H1 (cell line): ENCODE measurements around the gene SIRT7. TPM values are rescaled to one million over a fixed set of nuclear protein-coding genes. Genes with fewer than 3 reads are reported as not detected.

Experiments
- ASH2L ChIP-seq: fragments of 200-600, 300-600 bp; sonication (generic); IDR thresholded peaks from one replicate; pipeline ENCODE4 v1.7.1; 2017; ENCODE audit warnings: low read length
- BACH1 ChIP-seq: IDR thresholded peaks from 2 replicates; pipeline ENCODE4 v1.6.1; 2012; ENCODE audit warnings: low read length, improper control_type of control experiment
- BCL11A ChIP-seq, 2 experiments: IDR thresholded peaks; one replicate each; pipeline ENCODE4 v1.6.1; 2011; ENCODE audit warnings: low read depth in 2 of 2, low read length in 2 of 2, mild to moderate bottlenecking in 2 of 2
- BRCA1 ChIP-seq: IDR thresholded peaks from 2 replicates; pipeline ENCODE4 v1.6.1; 2012; ENCODE audit warnings: low read depth, low read length, improper control_type of control experiment
- CEBPB ChIP-seq: IDR thresholded peaks from 2 replicates; pipeline ENCODE4 v1.6.1; 2012; ENCODE audit warnings: low read depth, low read length
- CHD1 ChIP-seq: IDR thresholded peaks from 2 replicates; pipeline ENCODE4 v1.6.1; 2012; ENCODE audit warnings: low read depth, low read length, improper control_type of control experiment
- CREB1 ChIP-seq: IDR thresholded peaks from 2 replicates; pipeline ENCODE4 v1.6.1; 2012; ENCODE audit warnings: inconsistent platforms
- EGR1 ChIP-seq: IDR thresholded peaks from 2 replicates; pipeline ENCODE4 v1.6.1; 2011; ENCODE audit warnings: low read depth, low read length, borderline replicate concordance
- GABPA ChIP-seq: IDR thresholded peaks from 2 replicates; pipeline ENCODE4 v1.6.1; 2011; ENCODE audit warnings: mild to moderate bottlenecking, low read length, moderate library complexity, borderline replicate concordance; ENCODE audit not compliant: insufficient read depth
- HDAC2 ChIP-seq, 2 experiments: fragments of 300-600 bp in 1 of 2; sonication (generic) in 1 of 2; IDR thresholded peaks; 2 replicates each; pipeline ENCODE4 v1.6.1; 2011 to 2012; ENCODE audit warnings: low read depth in 2 of 2, low read length in 2 of 2, mild to moderate bottlenecking in 2 of 2, moderate library complexity in 2 of 2, borderline replicate concordance in 1 of 2, inconsistent platforms in 1 of 2
- JUND ChIP-seq: IDR thresholded peaks from 2 replicates; pipeline ENCODE4 v1.6.1; 2011; ENCODE audit warnings: mild to moderate bottlenecking, improper control_type of control experiment, low read length
- KDM5A ChIP-seq: fragments of 200-600 bp; IDR thresholded peaks from 2 replicates; pipeline ENCODE4 v1.7.1; 2012; ENCODE audit warnings: mild to moderate bottlenecking, low read length, inconsistent platforms, mixed read lengths
- NANOG ChIP-seq: IDR thresholded peaks from 2 replicates; pipeline ENCODE4 v1.6.1; 2011; ENCODE audit warnings: low read length, low read depth, mild to moderate bottlenecking, inconsistent platforms; ENCODE audit not compliant: insufficient read depth, poor library complexity, severe bottlenecking
- NRF1 ChIP-seq: IDR thresholded peaks from 2 replicates; pipeline ENCODE4 v1.6.1; 2011; ENCODE audit warnings: mild to moderate bottlenecking, low read depth, low read length, improper control_type of control experiment
- PHF8 ChIP-seq: fragments of 200-600 bp; sonication (generic); conservative IDR thresholded peaks from 2 replicates; pipeline ENCODE4 v1.7.1; 2012; ENCODE audit warnings: low read depth, mild to moderate bottlenecking, inconsistent platforms, low read length, moderate library complexity
- POLR2A ChIP-seq, 2 experiments: IDR thresholded peaks; 1 replicate in 1 of 2; 2 replicates in 1 of 2; pipeline ENCODE4 v1.6.1; 2011; ENCODE audit warnings: low read depth in 2 of 2, low read length in 2 of 2, mild to moderate bottlenecking in 2 of 2; ENCODE audit errors: control extremely low read depth in 1 of 2
- RBBP5 ChIP-seq: IDR thresholded peaks from 2 replicates; pipeline ENCODE4 v1.7.1; 2012; ENCODE audit warnings: low read depth, mild to moderate bottlenecking, inconsistent platforms, low read length, moderate library complexity, borderline replicate concordance
- RNF2 ChIP-seq: fragments of 200-900, 300-1000 bp; sonication (generic); IDR thresholded peaks from 2 replicates; pipeline ENCODE4 v1.7.1; 2016; ENCODE audit warnings: borderline replicate concordance, low read depth, mild to moderate bottlenecking, antibody characterized with exemption, low read length; ENCODE audit not compliant: poor library complexity, severe bottlenecking; ENCODE audit errors: missing control alignments
- RXRA ChIP-seq: IDR thresholded peaks from 2 replicates; pipeline ENCODE4 v1.6.1; 2011; ENCODE audit warnings: low read depth, mild to moderate bottlenecking, low read length, moderate library complexity; ENCODE audit not compliant: insufficient read depth
- SAP30 ChIP-seq: fragments of 300-600 bp; sonication (generic); IDR thresholded peaks from 2 replicates; pipeline ENCODE4 v1.7.1; 2012; ENCODE audit warnings: low read length, moderate library complexity, mild to moderate bottlenecking, inconsistent platforms; ENCODE audit not compliant: insufficient read depth, insufficient replicate concordance
- SIRT6 ChIP-seq: IDR thresholded peaks from one replicate; pipeline ENCODE4 v1.7.1; 2012; ENCODE audit warnings: low read length, inconsistent platforms
- SRF ChIP-seq: IDR thresholded peaks from 2 replicates; pipeline ENCODE4 v1.6.1; 2011; ENCODE audit warnings: mild to moderate bottlenecking, low read depth, low read length, moderate library complexity
- SUZ12 ChIP-seq: fragments of 200-600 bp; sonication (generic); IDR thresholded peaks from 2 replicates; pipeline ENCODE4 v1.6.1; 2012; ENCODE audit warnings: mild to moderate bottlenecking, inconsistent platforms, low read length, moderate library complexity, mixed read lengths
- TAF1 ChIP-seq: IDR thresholded peaks from 2 replicates; pipeline ENCODE4 v1.6.1; 2011; ENCODE audit warnings: mild to moderate bottlenecking, low read depth, low read length
- TCF12 ChIP-seq: IDR thresholded peaks from 2 replicates; pipeline ENCODE4 v1.6.1; 2011; ENCODE audit warnings: low read depth, mild to moderate bottlenecking, low read length
- polyA plus RNA-seq, 7 experiments: library from polyadenylated mRNA; depleted of rRNA in 3 of 7; stranded (reverse) in 5 of 7; unstranded in 2 of 7; fragments of >200 nt in 5 of 7; fragments of 200-250 nt in 2 of 7; gene quantifications; 1 replicate in 5 of 7; 2 replicates in 1 of 7; 4 replicates in 1 of 7; pipeline versions ENCODE4 v1.2.1 to v1.2.3, GENCODE V29; 2011 to 2013; ENCODE audit warnings: missing spikeins in 2 of 7, mixed read lengths in 2 of 7
- total RNA-seq: library from RNA; stranded (reverse); fragmentation: NEBNext Ultra II Directional; extraction: Animal tissue kit (Norgen Biotek cat#: 25700); gene quantifications from 2 replicates; pipeline ENCODE4 v1.2.1, GENCODE V29; 2021

The SIRT7 gene
- total and polyA plus RNA-seq, 2 of the 8 experiments (the other 6 are each of a cell fraction or from before 2014, with no cell fraction given): 5.8 to 16.6 TPM

GRCh38 chr17:81927653-81928543 lies 9.9 kb upstream of the SIRT7 start, which contains the start of gene MAFG (continued):
- TF ChIP-seq SAP30 (no peak), NANOG (no peak), HDAC2 (IDR thresholded peaks at IDR 0.05; ENCODE audit: borderline replicate concordance in 1 of 2, low read depth in 2 of 2, low read length in 2 of 2) (no peak), EGR1 (no peak), CHD1 (no peak), PHF8 (0 out of 2 replicates have a peak, but pooled peaks have one; percentile 44), CREB1 (peak; percentile 75), NRF1 (peak; percentile 76), BACH1 (0 out of 2 replicates have a peak, but pooled peaks have one; percentile 22), ASH2L (peak; percentile 54), RNF2 (no peak), SUZ12 (no peak), TAF1 (0 out of 2 replicates have a peak, but pooled peaks have one; percentile 54), SIRT6 (no peak), BCL11A (IDR thresholded peaks at IDR 0.05; ENCODE audit: low read depth in 2 of 2, low read length in 2 of 2) (no peak), BRCA1 (no peak), POLR2A (IDR thresholded peaks at IDR 0.05; ENCODE audit: control extremely low read depth in 1 of 2, low read depth in 2 of 2, low read length in 2 of 2) (no peak), GABPA (peak; percentile 49; the same call in 1 of the 2 replicates), SRF (no peak), TCF12 (no peak), CEBPB (no peak), JUND (no peak), KDM5A (0 out of 2 replicates have a peak, but pooled peaks have one; percentile 26), RBBP5 (no peak; the same call in 1 of the 2 replicates), RXRA (no peak)
